ENCODE data around the gene MEGF8.

Gene MEGF8

GRCh38 chr19:42360787-42361544 lies 35.5 kb downstream of the MEGF8 start:
- no peak overlapping the region for H3K4me3 Mint-ChIP-seq
- H3K9me3 Mint-ChIP-seq, result no peaks in the 10 kb centered on the region
- no peaks in the 10 kb centered on the region for H3K4me1 Mint-ChIP-seq (ENCODE audit: low read depth)
- H3K27me3 Mint-ChIP-seq (ENCODE audit: low read depth), result no peaks in the 10 kb centered on the region
- no peak overlapping the region for H3K27ac Mint-ChIP-seq
- peaks cover 7% of the 10 kb centered on the region for H3K36me3 Mint-ChIP-seq (ENCODE audit: low read depth)

GRCh38 chr19:42361545-42361910 lies 36.1 kb downstream of the MEGF8 start:
- Mint-ChIP-seq H3K4me3 (no peak overlapping the region), H3K27ac (no peak overlapping the region)

GRCh38 chr19:42362342-42362741 lies 36.9 kb downstream of the MEGF8 start:
- Mint-ChIP-seq H3K36me3 (ENCODE audit: low read depth) (peaks cover 7% of the 10 kb centered on the region), H3K27ac (no peak overlapping the region), H3K4me1 (ENCODE audit: low read depth) (no peaks in the 10 kb centered on the region), H3K4me3 (no peak overlapping the region), H3K27me3 (ENCODE audit: low read depth) (no peaks in the 10 kb centered on the region), H3K9me3 (no peaks in the 10 kb centered on the region)

More at GRCh38 chr19:42361545-42361910, 36.1 kb downstream of the MEGF8 start:
- H3K9me3 Mint-ChIP-seq, result no peaks in the 10 kb centered on the region
- peaks cover 7% of the 10 kb centered on the region for H3K36me3 Mint-ChIP-seq (ENCODE audit: low read depth)
- no peaks in the 10 kb centered on the region for H3K4me1 Mint-ChIP-seq (ENCODE audit: low read depth)
- H3K27me3 Mint-ChIP-seq (ENCODE audit: low read depth), result no peaks in the 10 kb centered on the region

- H3K36me3 Mint-ChIP-seq (ENCODE audit: low read depth), result peaks cover 7% of the 10 kb centered on the region
- no peaks in the 10 kb centered on the region for H3K4me1 Mint-ChIP-seq (ENCODE audit: low read depth)
- H3K9me3 Mint-ChIP-seq, result no peaks in the 10 kb centered on the region
- H3K27ac Mint-ChIP-seq, result no peak overlapping the region
- no peak overlapping the region for H3K4me3 Mint-ChIP-seq
- no peaks in the 10 kb centered on the region for H3K27me3 Mint-ChIP-seq (ENCODE audit: low read depth)
Measured at GRCh38 chr19:42362891-42363440, 37.5 kb downstream of the MEGF8 start.

- Mint-ChIP-seq H3K9me3 (no peaks in the 10 kb centered on the region), H3K4me3 (no peak overlapping the region), H3K27me3 (ENCODE audit: low read depth) (no peaks in the 10 kb centered on the region), H3K36me3 (ENCODE audit: low read depth) (peaks cover 7% of the 10 kb centered on the region), H3K27ac (no peak overlapping the region), H3K4me1 (ENCODE audit: low read depth) (no peaks in the 10 kb centered on the region)
Measured at GRCh38 chr19:42363614-42364346, 38.3 kb downstream of the MEGF8 start.

GRCh38 chr19:42366673-42367072 lies 41.2 kb downstream of the MEGF8 start:
- H3K36me3 Mint-ChIP-seq (ENCODE audit: low read depth), result peaks cover 7% of the 10 kb centered on the region
- no peak overlapping the region for H3K4me3 Mint-ChIP-seq
- H3K27me3 Mint-ChIP-seq (ENCODE audit: low read depth), result no peaks in the 10 kb centered on the region
- no peaks in the 10 kb centered on the region for H3K4me1 Mint-ChIP-seq (ENCODE audit: low read depth)
- no peaks in the 10 kb centered on the region for H3K9me3 Mint-ChIP-seq
- no peak overlapping the region for H3K27ac Mint-ChIP-seq

- Mint-ChIP-seq H3K27me3 (ENCODE audit: low read depth) (no peaks in the 10 kb centered on the region), H3K4me3 (no peak overlapping the region), H3K4me1 (ENCODE audit: low read depth) (no peaks in the 10 kb centered on the region), H3K36me3 (ENCODE audit: low read depth) (peaks cover 7% of the 10 kb centered on the region), H3K27ac (no peak overlapping the region), H3K9me3 (no peaks in the 10 kb centered on the region)
Measured at GRCh38 chr19:42367929-42368328, 42.5 kb downstream of the MEGF8 start.

- Mint-ChIP-seq H3K9me3 (no peaks in the 10 kb centered on the region), H3K27ac (no peak overlapping the region), H3K36me3 (ENCODE audit: low read depth) (peaks cover 7% of the 10 kb centered on the region), H3K27me3 (ENCODE audit: low read depth) (no peaks in the 10 kb centered on the region), H3K4me1 (ENCODE audit: low read depth) (no peaks in the 10 kb centered on the region), H3K4me3 (no peak overlapping the region)
Measured at GRCh38 chr19:42368360-42368759, 42.9 kb downstream of the MEGF8 start.

- Mint-ChIP-seq H3K4me1 (ENCODE audit: low read depth) (no peaks in the 10 kb centered on the region), H3K9me3 (no peaks in the 10 kb centered on the region), H3K27ac (no peak overlapping the region), H3K36me3 (ENCODE audit: low read depth) (peaks cover 6% of the 10 kb centered on the region), H3K27me3 (ENCODE audit: low read depth) (no peaks in the 10 kb centered on the region), H3K4me3 (no peak overlapping the region)
Measured at GRCh38 chr19:42368765-42369164, 43.3 kb downstream of the MEGF8 start.

GRCh38 chr19:42369433-42370067 lies 44.1 kb downstream of the MEGF8 start:
- H3K4me3 Mint-ChIP-seq, result no peak overlapping the region
- no peaks in the 10 kb centered on the region for H3K27me3 Mint-ChIP-seq (ENCODE audit: low read depth)

GRCh38 chr19:42370068-42370520 lies 44.7 kb downstream of the MEGF8 start:
- H3K4me3 Mint-ChIP-seq, result no peak overlapping the region
- H3K9me3 Mint-ChIP-seq, result no peaks in the 10 kb centered on the region
- no peaks in the 10 kb centered on the region for H3K36me3 Mint-ChIP-seq (ENCODE audit: low read depth)
- H3K4me1 Mint-ChIP-seq (ENCODE audit: low read depth), result no peaks in the 10 kb centered on the region
- H3K27me3 Mint-ChIP-seq (ENCODE audit: low read depth), result no peaks in the 10 kb centered on the region
- H3K27ac Mint-ChIP-seq, result no peak overlapping the region

More at GRCh38 chr19:42369433-42370067, 44.1 kb downstream of the MEGF8 start:
- no peaks in the 10 kb centered on the region for H3K36me3 Mint-ChIP-seq (ENCODE audit: low read depth)
- no peaks in the 10 kb centered on the region for H3K4me1 Mint-ChIP-seq (ENCODE audit: low read depth)
- H3K27ac Mint-ChIP-seq, result no peak overlapping the region
- H3K9me3 Mint-ChIP-seq, result no peaks in the 10 kb centered on the region

GRCh38 chr19:42370626-42371175 lies 45.3 kb downstream of the MEGF8 start:
- no peaks in the 10 kb centered on the region for H3K36me3 Mint-ChIP-seq (ENCODE audit: low read depth)
- no peak overlapping the region for H3K27ac Mint-ChIP-seq
- H3K9me3 Mint-ChIP-seq, result no peaks in the 10 kb centered on the region
- H3K4me1 Mint-ChIP-seq (ENCODE audit: low read depth), result no peaks in the 10 kb centered on the region
- H3K4me3 Mint-ChIP-seq, result no peak overlapping the region
- H3K27me3 Mint-ChIP-seq (ENCODE audit: low read depth), result no peaks in the 10 kb centered on the region

GRCh38 chr19:42374826-42375376 lies 49.5 kb downstream of the MEGF8 start:
- H3K4me1 Mint-ChIP-seq (ENCODE audit: low read depth), result no peaks in the 10 kb centered on the region
- H3K9me3 Mint-ChIP-seq, result no peaks in the 10 kb centered on the region
- H3K36me3 Mint-ChIP-seq (ENCODE audit: low read depth), result no peaks in the 10 kb centered on the region
- no peaks in the 10 kb centered on the region for H3K27me3 Mint-ChIP-seq (ENCODE audit: low read depth)
- H3K27ac Mint-ChIP-seq, result no peak overlapping the region
- H3K4me3 Mint-ChIP-seq, result no peak overlapping the region
